Testis (tissue), 3 donors: Measurements from ENCODE around the gene TMUB1. TPM values are rescaled to one million over a fixed set of nuclear protein-coding genes. Genes with fewer than 3 reads are reported as not detected.
A peak's percentile ranks its signal among the peaks of the same experiment; 100 is the strongest.

Source experiments
- DNase-seq: peaks from one replicate; pipeline ENCODE4 v3.0.0-alpha.2; 2019
- H3K27ac ChIP-seq, 2 donors: fragments of 200-600 bp; sonication (generic); one replicate each; pipeline ENCODE4 v1.5.1; 2019
- H3K27me3 ChIP-seq: fragments of 200-600 bp; sonication (generic); one replicate; pipeline ENCODE4 v1.5.1; 2019
- H3K36me3 ChIP-seq: fragments of 200-600 bp; sonication (generic); one replicate; pipeline ENCODE4 v1.5.1; 2017; ENCODE audit warnings: low read depth; ENCODE audit errors: missing control alignments
- H3K4me1 ChIP-seq: fragments of 200-600 bp; sonication (generic); one replicate; pipeline ENCODE4 v1.5.1; 2019
- H3K4me3 ChIP-seq, 2 donors: fragments of 200-600 bp; sonication (generic); one replicate each; pipeline ENCODE4 v1.5.1; 2017 to 2019
- H3K9me3 ChIP-seq: fragments of 200-600 bp; sonication (generic); one replicate; pipeline ENCODE4 v1.5.1; 2017
- POLR2A ChIP-seq: fragments of 450-650 bp; IDR thresholded peaks from one replicate; pipeline ENCODE4 v1.6.1; 2017; ENCODE audit warnings: antibody characterized with exemption, mild to moderate bottlenecking, moderate library complexity
- WGBS, 2 donors: methylation state at CpG; one replicate each; pipeline ENCODE4 v1.1.5; 2018; 5-methylcytosine and 5-hydroxymethylcytosine counted together
- intact Hi-C: fragments of 100-400 bp; cut with DNase I; formaldehyde crosslinking; loops from one replicate; pipeline ENCODE4 v1.15.1; 2023; ENCODE audit warnings: low total_unique reads
- polyA plus RNA-seq: library from polyadenylated mRNA; stranded (reverse); fragments of 350-450 nt; fragmentation: Illumina TruSeq; extraction: RNeasy Lipid Tissue Mini Kit (QIAGEN cat#74804); gene quantifications from one replicate; pipeline ENCODE4 v1.2.3, GENCODE V29; 2014; ENCODE audit warnings: low read depth, low replicate concordance; ENCODE audit not compliant: insufficient read depth
- total RNA-seq, 2 donors: library from RNA; depleted of rRNA; stranded (reverse); fragments of >200 nt; gene quantifications; one replicate each; pipeline ENCODE4 v1.2.3, GENCODE V29; 2016
- TF ChIP-seq, protein P1 (sequence below), 3 experiments: fragments of 450-650 bp in 2 of 3; fragments of 200-600 bp in 1 of 3; sonication (generic) in 1 of 3; IDR thresholded peaks; one replicate each; pipeline ENCODE4 v1.5.1; 2016 to 2019; ENCODE audit warnings: antibody characterized with exemption in 3 of 3, mild to moderate bottlenecking in 2 of 3, moderate library complexity in 1 of 3

Gene TMUB1
- total and polyA plus RNA-seq, 3 donors from 2014 or later, result 30.8 to 68.7 (median 63.2) TPM

DNA sequence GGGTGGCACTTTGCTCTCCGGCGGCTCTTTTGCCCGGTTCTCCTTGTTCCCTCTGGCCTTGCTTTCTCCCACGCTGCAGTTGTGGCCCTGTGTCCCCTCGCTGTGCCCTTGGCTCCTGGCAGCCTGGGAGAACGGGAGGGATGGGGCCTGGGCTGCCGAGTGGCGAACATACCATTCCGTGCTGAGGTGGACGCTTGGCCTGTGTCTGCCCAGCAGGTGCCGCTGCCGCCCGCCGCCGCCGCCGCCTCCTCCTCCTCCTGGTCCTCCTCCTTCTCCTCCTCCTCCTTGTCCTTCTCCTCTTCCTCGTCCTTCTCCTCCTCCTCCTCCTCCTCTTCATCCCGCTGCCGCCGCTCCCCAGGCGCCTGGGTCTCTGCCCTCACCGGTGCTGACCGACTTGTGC, 39.0 kb upstream of the TMUB1 start:
- no peak for TF ChIP-seq POLR2A
- TF ChIP-seq, protein P1, sequence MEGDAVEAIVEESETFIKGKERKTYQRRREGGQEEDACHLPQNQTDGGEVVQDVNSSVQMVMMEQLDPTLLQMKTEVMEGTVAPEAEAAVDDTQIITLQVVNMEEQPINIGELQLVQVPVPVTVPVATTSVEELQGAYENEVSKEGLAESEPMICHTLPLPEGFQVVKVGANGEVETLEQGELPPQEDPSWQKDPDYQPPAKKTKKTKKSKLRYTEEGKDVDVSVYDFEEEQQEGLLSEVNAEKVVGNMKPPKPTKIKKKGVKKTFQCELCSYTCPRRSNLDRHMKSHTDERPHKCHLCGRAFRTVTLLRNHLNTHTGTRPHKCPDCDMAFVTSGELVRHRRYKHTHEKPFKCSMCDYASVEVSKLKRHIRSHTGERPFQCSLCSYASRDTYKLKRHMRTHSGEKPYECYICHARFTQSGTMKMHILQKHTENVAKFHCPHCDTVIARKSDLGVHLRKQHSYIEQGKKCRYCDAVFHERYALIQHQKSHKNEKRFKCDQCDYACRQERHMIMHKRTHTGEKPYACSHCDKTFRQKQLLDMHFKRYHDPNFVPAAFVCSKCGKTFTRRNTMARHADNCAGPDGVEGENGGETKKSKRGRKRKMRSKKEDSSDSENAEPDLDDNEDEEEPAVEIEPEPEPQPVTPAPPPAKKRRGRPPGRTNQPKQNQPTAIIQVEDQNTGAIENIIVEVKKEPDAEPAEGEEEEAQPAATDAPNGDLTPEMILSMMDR (IDR thresholded peaks at IDR 0.05), result peak in 1 of 3 experiments; percentile 55
- WGBS, 2 donors, result 68 to 71% methylated on average over 23 to 24 of the region's 24 CpGs

DNA sequence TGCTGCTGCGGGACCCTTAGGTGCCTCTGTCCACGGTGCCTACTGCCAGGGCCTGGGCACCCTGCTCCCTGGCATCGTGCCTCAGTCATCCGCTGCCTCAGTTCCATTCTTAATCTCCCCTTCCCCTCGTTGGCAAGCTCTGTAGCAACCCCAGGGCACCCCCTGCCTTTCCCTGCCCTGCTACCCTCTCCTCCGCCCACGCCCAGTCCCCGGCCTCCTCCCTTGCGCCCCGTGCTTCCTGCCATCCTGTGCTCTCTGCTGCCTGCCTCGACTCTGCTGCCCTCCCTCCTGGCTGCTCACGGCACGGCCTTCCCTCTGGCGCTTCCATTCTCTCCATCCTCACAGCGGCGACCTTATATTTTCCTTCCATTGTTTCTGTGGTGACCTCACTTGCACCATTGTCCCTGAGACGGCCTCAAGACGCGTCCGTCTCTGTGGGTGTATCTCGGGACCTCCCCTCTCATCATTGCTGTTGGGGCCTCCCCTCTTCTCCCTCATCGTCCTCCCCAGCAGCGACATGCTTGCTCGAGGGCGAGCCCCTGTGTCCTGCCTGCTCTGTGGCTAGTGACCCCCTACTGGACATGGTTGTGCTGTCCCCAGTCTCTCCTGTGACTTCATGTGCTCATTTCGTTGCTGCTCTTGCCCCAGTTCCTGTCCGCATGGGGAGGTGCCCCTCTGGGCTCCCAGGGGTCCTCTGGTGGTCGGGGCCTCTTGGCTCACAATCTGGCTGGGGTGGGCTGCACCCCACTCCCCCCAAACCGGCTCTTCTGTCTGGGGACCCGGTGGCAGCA, 38.3 kb upstream of the TMUB1 start:
- H3K4me1 ChIP-seq, result peaks cover 6% of the 10 kb centered on the region
- no peaks in the 10 kb centered on the region for H3K27me3 ChIP-seq
- H3K27ac ChIP-seq, result no peak overlapping the region
- H3K4me3 ChIP-seq, result no peak overlapping the region
- WGBS, 2 donors, result 87% methylated on average over 28 to 30 of the region's 30 CpGs
- intact Hi-C loops, result loop anchor here (10.0 kb wide), 1 partner anchor 53 kb away; no protein-coding TSS in a partner anchor
- no peaks in the 10 kb centered on the region for H3K9me3 ChIP-seq
- no peak for TF ChIP-seq POLR2A
- TF ChIP-seq, protein P1 (IDR thresholded peaks at IDR 0.05), result no peak
- DNase-seq, result no peak
- no peaks in the 10 kb centered on the region for H3K36me3 ChIP-seq

More for the DNA sequence above, 39.0 kb upstream of the TMUB1 start:
- H3K4me3 ChIP-seq, result no peak overlapping the region
- no peaks in the 10 kb centered on the region for H3K27me3 ChIP-seq
- H3K36me3 ChIP-seq, result no peaks in the 10 kb centered on the region
- peak; percentile 80 for DNase-seq
- H3K9me3 ChIP-seq, result no peaks in the 10 kb centered on the region
- H3K4me1 ChIP-seq, result peaks cover 6% of the 10 kb centered on the region
- intact Hi-C loops, result loop anchor here (10.0 kb wide), 1 partner anchor 53 kb away; no protein-coding TSS in a partner anchor
- no peak overlapping the region for H3K27ac ChIP-seq

DNA sequence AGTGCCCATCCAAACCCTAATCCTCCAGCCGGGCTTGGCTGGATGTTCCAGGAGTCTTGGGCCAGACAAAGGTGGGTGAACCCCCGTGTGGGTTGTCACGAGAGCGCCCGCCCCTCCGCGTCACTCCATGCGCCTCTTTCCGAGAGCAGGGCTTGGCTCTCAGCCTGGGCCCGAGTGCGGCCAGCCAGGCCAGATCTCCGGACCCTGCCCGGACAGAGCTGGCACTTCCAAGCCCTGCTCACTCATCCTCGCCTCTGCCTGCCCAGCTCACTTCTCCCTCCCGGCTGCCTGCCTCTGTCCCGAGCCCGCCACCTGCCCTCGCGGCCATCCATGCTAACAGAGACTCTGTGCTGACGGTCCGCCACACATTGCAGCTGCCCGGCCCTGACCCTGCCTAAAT, 37.6 kb upstream of the TMUB1 start:
- H3K9me3 ChIP-seq, result no peaks in the 10 kb centered on the region
- peaks cover 6% of the 10 kb centered on the region for H3K4me1 ChIP-seq
- WGBS, 2 donors, result 90 to 96% methylated on average over 22 of the region's 22 CpGs
- no peak for TF ChIP-seq POLR2A
- TF ChIP-seq, protein P1 (IDR thresholded peaks at IDR 0.05), result no peak
- DNase-seq, result no peak
- no peak overlapping the region for H3K4me3 ChIP-seq
- no peak overlapping the region for H3K27ac ChIP-seq
- no peaks in the 10 kb centered on the region for H3K27me3 ChIP-seq
- H3K36me3 ChIP-seq, result no peaks in the 10 kb centered on the region
- intact Hi-C loops, result loop anchor here (10.0 kb wide), 1 partner anchor 54 kb away; no protein-coding TSS in a partner anchor

DNA sequence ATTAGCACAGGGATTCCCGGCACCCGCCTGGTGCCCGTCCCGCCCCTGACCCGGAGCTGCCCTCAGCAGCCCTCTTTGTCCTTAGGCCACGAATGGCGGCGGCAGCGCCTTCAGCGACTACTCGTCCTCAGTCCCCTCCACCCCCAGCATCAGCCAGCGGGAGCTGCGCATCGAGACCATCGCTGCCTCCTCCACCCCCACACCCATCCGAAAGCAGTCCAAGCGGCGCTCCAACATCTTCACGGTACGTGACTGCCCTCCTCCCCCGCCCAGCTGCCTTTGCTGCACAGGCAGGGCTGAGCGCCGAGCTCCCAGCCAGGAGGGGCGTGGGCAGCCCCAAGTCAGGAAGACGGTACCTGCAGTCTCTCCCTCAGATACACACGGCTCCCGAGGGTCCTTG, 36.6 kb upstream of the TMUB1 start:
- Histone ChIP-seq H3K27ac (no peak overlapping the region), H3K9me3 (no peaks in the 10 kb centered on the region), H3K4me1 (peaks cover 6% of the 10 kb centered on the region), H3K27me3 (no peaks in the 10 kb centered on the region), H3K36me3 (no peaks in the 10 kb centered on the region), H3K4me3 (no peak overlapping the region)
- WGBS, 2 donors, result 90 to 95% methylated on average over 25 to 27 of the region's 27 CpGs
- no peak for TF ChIP-seq POLR2A
- TF ChIP-seq, protein P1 (IDR thresholded peaks at IDR 0.05), result no peak
- no peak for DNase-seq
- intact Hi-C loops, result loop anchor here (10.0 kb wide), 1 partner anchor 55 kb away; no protein-coding TSS in a partner anchor
